IPS DF 6.9 (cell line): ENCODE data around the gene GPI.
"Not testable (repeated sequence)": the region's sequence is repeated elsewhere in the genome, so short reads cannot be mapped to it uniquely, and the experiment has no call there.

Experiments
- DNase-seq: peaks from one replicate; pipeline ENCODE4 v3.0.0-alpha.2; 2013; ENCODE audit warnings: low read depth, low spot score
- H3K27ac ChIP-seq: one replicate; pipeline ENCODE4 v1.5.1; 2013; ENCODE audit warnings: low read length, control low read depth
- H3K27me3 ChIP-seq: 2 replicates; pipeline ENCODE4 v1.6.1; 2013; ENCODE audit warnings: mild to moderate bottlenecking, low read length; ENCODE audit not compliant: control insufficient read depth, insufficient read depth
- H3K36me3 ChIP-seq: 2 replicates; pipeline ENCODE4 v1.6.1; 2013; ENCODE audit warnings: low read length; ENCODE audit not compliant: control insufficient read depth, insufficient read depth
- H3K4me1 ChIP-seq: 2 replicates; pipeline ENCODE4 v1.6.1; 2013; ENCODE audit warnings: low read length; ENCODE audit not compliant: control insufficient read depth, insufficient read depth
- H3K4me3 ChIP-seq: 2 replicates; pipeline ENCODE4 v1.5.1; 2013; ENCODE audit warnings: mild to moderate bottlenecking, low read length
- H3K9me3 ChIP-seq: 2 replicates; pipeline ENCODE4 v1.6.1; 2013; ENCODE audit warnings: low read length, inconsistent platforms; ENCODE audit not compliant: control insufficient read depth, insufficient read depth
- WGBS: extraction: QIAGEN DNeasy Blood & Tissue Kit; methylation state at CpG from one replicate; pipeline ENCODE4 v1.1.7; 2013; ENCODE audit warnings: mixed read lengths, missing lambda C conversion rate; ENCODE audit not compliant: insufficient read length, insufficient coverage; 5-methylcytosine and 5-hydroxymethylcytosine counted together

The GPI gene

DNA sequence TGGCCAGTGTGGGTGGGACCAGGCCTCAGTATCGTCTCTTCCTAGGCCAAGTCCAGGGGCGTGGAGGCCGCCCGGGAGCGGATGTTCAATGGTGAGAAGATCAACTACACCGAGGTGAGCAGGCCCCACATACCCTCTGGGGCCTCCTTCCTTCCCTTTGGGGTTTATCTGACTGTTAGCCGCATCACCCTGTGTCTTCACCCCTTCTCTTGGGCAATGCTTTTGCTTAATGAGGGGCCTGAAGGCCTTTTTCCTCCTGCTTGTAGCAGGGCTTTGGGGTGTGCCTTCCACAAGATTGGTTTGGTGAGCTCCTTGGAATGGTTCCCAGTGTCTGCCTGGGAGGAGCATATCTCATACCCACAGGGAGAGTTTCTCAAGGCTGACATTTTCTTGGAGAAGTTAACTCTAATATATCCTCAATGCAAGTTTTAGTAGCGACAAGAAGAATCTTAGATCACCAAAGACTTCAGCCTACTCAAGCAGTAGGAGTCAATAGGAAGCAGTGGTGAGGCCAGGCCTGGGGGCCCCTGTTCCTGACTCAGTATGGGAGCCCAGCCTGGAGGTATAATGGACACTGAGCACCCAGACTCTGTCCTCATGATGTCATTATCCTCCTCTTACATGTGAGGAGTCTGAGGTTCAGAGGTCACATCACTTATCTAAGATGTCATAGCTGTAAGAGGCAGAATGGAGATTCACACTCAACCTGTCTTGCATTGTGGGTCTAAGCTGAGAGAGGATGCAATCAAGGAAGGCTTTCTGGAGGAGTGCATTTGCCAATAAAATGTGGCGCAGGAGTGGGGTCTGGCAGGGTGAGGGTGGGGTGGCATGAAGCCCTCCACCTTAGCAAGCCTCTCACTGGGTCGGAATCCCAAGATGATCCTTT lies 2.0 kb downstream of the GPI start:
- DNase-seq: no peak
- Histone ChIP-seq H3K4me3 (no peak overlapping the region), H3K27ac (no peak overlapping the region), H3K27me3 (no peaks in the 10 kb centered on the region), H3K36me3 (peaks cover 29% of the 10 kb centered on the region), H3K9me3 (no peaks in the 10 kb centered on the region), H3K4me1 (peaks cover 3% of the 10 kb centered on the region)
- WGBS: no CpG with 5 or more reads among the region's 10 CpGs

DNA sequence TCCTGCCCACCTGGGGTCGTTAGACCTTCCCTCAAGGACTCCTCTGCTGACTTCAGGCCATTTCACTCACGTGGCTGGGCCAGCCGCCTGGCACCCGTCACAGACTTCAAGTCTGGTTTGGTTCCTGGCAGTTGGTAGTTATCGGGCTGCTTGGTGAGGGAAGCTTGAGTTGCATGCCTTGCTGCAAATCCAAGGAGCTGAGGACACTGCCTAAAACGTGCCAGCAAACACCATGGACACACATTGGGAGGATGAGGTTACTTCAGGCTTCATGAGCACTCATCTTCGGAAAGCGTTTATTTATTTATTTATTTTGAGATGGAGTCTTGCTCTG lies 2.6 kb downstream of the GPI start:
- Histone ChIP-seq H3K27me3 (no peaks in the 10 kb centered on the region), H3K36me3 (peaks cover 29% of the 10 kb centered on the region), H3K27ac (no peak overlapping the region), H3K4me1 (peaks cover 3% of the 10 kb centered on the region), H3K4me3 (no peak overlapping the region), H3K9me3 (no peaks in the 10 kb centered on the region)
- WGBS: no CpG with 5 or more reads among the region's 8 CpGs
- no peak for DNase-seq

DNA sequence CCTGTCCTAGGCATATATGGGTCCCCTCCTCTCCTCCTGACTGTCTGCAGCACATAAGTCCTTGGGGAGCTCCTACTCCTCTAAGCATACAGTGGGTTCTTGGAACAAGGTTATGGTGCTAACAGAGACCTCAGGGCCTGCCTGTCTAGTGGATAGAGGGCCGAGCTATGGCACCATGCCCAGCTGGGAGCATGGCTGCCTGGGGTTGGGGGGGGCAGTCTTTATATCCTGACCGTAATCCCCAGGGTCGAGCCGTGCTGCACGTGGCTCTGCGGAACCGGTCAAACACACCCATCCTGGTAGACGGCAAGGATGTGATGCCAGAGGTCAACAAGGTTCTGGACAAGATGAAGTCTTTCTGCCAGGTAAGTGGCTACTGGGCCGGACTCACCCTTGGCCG lies 3.3 kb downstream of the GPI start:
- no CpG with 5 or more reads among the region's 10 CpGs for WGBS
- no peak overlapping the region for H3K27ac ChIP-seq
- no peak for DNase-seq
- H3K9me3 ChIP-seq: no peaks in the 10 kb centered on the region
- H3K36me3 ChIP-seq: peaks cover 29% of the 10 kb centered on the region
- H3K27me3 ChIP-seq: no peaks in the 10 kb centered on the region
- peaks cover 3% of the 10 kb centered on the region for H3K4me1 ChIP-seq
- H3K4me3 ChIP-seq: no peak overlapping the region

DNA sequence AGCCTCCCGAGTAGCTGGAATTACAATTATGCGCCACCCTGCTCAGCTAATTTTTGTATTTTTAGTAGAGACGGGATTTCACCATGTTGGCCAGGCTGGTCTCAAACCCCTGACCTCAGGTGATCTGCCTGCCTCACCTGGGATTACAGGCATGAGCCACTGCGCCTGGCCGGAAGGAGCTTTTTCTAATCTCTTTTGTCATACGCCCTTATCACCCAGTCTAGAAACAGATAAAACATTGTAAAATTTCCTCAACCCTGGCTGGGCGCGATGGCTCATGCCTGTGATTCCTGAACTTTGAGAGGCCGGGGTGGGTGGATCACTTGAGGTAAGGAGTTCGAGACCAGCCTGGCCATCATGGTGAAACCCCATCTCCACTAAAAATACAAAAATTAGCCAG lies 4.2 kb downstream of the GPI start:
- H3K27me3 ChIP-seq, H3K4me3 ChIP-seq, DNase-seq, H3K9me3 ChIP-seq, H3K4me1 ChIP-seq, H3K27ac ChIP-seq: not testable (repeated sequence)
- WGBS: no CpG with 5 or more reads among the region's 10 CpGs
- H3K36me3 ChIP-seq: peaks cover 30% of the 10 kb centered on the region

DNA sequence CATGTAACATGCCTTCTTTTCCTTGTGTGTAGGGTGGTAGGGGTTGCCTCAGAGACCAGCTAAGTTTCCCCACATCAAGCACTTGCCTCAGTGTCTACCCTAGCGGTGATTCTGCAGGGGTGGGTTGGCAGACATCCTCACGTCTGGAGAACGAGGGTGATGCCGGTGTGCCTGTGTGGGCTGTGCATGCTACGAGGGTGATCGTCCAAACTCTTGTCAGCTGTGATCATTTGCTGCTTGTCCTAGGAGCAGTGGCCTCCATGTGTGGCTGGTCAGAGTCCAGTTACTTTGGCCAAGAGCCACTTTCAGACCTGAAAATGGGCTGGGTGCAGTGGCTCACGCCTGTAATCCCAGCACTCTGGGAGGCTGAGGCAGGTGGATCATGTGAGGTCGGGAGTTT lies 5.1 kb downstream of the GPI start:
- Histone ChIP-seq H3K4me1 (peaks cover 3% of the 10 kb centered on the region), H3K27ac (no peak overlapping the region), H3K36me3 (peaks cover 31% of the 10 kb centered on the region), H3K27me3 (no peaks in the 10 kb centered on the region), H3K9me3 (no peaks in the 10 kb centered on the region), H3K4me3 (no peak overlapping the region)
- no peak for DNase-seq
- WGBS: no CpG with 5 or more reads among the region's 8 CpGs

DNA sequence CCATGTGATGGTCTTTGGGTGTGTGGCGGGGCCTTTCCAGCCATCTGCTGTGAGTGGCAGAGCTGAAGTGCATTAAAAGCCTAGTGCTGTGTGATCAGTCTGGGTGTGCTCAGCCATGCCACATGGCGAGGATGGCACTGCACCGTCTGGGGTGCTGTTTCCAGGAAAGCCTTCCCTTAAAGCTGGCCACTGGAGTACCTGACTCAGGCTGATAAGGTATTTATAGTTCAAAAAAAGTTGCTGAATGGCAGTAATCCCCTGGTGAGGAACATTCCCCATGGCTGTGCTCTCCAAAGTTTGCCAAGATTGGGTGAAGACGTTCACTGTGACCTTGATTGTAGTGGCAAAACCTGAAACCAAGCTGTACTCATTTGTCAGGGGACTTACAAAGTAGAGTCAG lies 6.0 kb downstream of the GPI start:
- peaks cover 31% of the 10 kb centered on the region for H3K36me3 ChIP-seq
- H3K27ac ChIP-seq: no peak overlapping the region
- H3K27me3 ChIP-seq: no peaks in the 10 kb centered on the region
- H3K9me3 ChIP-seq: no peaks in the 10 kb centered on the region
- no peak overlapping the region for H3K4me3 ChIP-seq
- H3K4me1 ChIP-seq: peaks cover 3% of the 10 kb centered on the region
- no CpG with 5 or more reads among the region's 4 CpGs for WGBS
- DNase-seq: no peak

DNA sequence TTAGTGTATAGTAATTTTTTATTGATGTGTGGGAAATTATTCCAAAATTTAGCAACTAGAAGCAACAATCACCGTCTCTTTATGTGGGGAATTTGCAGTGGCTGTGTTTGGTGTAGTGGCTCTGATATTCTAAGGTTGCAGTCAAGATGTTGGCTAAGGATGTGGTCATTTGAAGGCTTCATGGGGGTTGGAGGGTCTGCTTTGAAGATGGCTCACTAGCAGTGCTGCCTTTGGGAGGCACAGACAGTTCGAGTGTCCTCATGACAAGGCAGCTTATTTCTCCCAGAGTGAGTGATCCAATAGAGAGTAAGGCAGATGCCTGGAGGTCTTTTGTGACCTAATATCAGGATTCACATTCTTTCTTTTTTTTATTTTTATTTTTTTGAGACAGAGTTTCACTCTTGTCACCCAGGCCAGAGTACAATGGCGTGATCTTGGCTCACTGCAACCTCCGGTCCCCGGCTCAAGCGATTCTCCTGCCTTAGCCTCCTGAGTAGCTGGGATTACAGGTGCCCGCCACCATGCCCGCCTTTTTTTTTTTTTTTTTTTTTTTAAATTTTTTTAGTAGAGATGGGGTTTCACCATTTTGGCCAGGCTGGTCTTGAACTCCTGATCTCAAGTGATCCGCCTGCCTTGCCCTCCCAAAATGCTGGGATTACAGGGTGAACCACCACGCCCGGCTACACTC lies 8.7 kb downstream of the GPI start:
- H3K27ac ChIP-seq: no peak overlapping the region
- H3K27me3 ChIP-seq: no peaks in the 10 kb centered on the region
- no CpG with 5 or more reads among the region's 11 CpGs for whole genome bisulfite sequencing
- H3K4me1 ChIP-seq: no peaks in the 10 kb centered on the region
- H3K4me3 ChIP-seq: no peak overlapping the region
- peaks cover 26% of the 10 kb centered on the region for H3K36me3 ChIP-seq
- DNase-seq: no peak
- no peaks in the 10 kb centered on the region for H3K9me3 ChIP-seq

DNA sequence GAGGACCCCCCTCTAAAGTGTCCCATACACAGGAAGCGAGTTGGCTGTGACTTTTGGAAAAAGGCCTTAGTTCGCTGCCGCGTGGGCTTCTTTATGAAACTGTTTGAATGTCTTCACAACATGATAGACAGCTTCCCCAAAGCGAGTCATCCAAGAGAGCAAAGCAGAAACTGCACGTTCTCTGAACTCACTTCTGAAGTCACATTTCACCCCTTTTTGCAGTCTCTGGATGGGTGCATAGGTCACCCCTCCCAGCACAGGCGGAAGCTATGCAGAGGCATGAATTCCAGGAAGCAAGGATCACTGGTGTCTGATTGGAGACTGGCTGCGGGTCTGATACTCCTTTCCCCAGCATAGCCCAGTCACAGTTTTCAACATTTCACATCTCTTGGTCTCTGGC lies 10.6 kb downstream of the GPI start:
- peaks cover 34% of the 10 kb centered on the region for H3K36me3 ChIP-seq
- WGBS: no CpG with 5 or more reads among the region's 8 CpGs

DNA sequence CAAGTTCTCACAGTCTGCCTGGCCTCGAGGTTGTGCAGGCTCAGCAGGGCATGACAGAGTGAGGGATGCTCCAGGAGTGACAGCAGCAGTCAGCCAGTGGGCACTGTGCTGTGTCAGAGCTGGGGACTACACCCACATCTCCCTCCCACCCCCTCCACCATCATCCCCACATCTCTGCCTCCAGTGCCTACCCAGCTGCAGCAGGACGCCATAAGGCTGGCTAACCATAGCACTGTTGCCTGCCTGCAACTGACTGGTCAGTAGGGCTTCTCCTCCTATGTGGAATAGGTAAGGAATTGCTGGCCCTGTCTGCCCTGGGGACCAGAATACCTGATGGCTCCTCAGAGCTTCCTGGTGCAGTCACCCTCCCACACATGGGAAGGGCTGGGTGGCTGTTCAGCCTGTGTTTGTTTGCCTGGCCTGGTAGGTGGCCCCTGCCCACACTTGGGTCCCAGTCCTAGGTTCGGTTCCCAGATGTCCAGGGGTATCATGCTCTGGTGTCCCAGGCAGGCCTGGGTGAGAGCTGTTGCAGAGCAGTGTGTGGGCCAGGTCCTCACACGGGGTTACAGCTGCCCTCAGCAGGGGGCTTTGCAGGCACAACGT lies 15.7 kb downstream of the GPI start:
- Histone ChIP-seq H3K9me3 (no peaks in the 10 kb centered on the region), H3K4me3 (no peak overlapping the region), H3K36me3 (peaks cover 65% of the 10 kb centered on the region), H3K27ac (no peak overlapping the region), H3K27me3 (no peaks in the 10 kb centered on the region), H3K4me1 (no peaks in the 10 kb centered on the region)
- no peak for DNase-seq
- WGBS: no CpG with 5 or more reads among the region's 5 CpGs

More for the DNA sequence above, 10.6 kb downstream of the GPI start:
- Histone ChIP-seq H3K27me3 (no peaks in the 10 kb centered on the region), H3K9me3 (no peaks in the 10 kb centered on the region), H3K4me3 (no peak overlapping the region), H3K4me1 (no peaks in the 10 kb centered on the region), H3K27ac (no peak overlapping the region)
- no peak for DNase-seq

DNA sequence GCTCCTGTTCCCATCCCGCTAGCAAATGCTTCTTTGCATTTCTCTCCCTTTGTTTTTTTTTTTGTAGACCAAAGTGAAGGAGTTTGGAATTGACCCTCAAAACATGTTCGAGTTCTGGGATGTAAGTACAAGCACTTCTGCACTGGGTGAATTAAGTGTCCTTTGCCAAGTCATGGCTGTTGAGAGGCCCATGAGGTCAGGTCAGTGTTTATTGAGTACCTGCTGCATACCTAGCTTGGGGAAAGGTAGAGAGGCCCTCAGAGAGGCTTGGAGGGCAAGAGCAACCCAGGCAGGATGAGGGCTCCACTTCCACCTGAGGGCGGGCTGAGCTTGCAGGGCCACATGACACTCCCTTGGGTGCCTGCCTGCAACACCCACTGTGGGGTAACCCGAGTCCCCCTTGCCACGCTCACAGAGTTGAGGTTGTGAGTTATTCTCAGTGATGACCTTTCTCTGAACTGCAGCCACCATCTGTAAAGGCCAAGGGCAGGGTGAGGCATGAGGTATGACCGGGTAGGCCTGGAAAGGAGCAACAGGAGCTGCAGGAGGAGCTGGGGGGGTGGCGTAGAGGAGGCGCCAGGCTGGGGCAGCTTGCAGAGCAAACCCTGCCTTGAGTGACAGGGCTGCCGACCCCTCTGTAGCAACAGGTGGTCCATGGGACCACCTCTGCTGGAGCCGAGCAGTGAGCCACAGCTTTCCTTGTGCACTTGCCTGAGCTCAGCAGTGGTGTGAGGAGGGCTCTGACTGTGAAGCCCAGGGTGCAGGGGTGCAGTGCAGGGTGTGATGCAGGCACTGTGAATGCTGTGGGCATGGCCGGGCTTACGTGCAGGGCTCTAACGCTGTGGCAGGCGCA lies 16.6 kb downstream of the GPI start:
- no CpG with 5 or more reads among the region's 14 CpGs for WGBS
- no peaks in the 10 kb centered on the region for H3K9me3 ChIP-seq
- no peaks in the 10 kb centered on the region for H3K27me3 ChIP-seq
- no peak overlapping the region for H3K27ac ChIP-seq
- H3K36me3 ChIP-seq: peaks cover 71% of the 10 kb centered on the region
- DNase-seq: no peak
- no peak overlapping the region for H3K4me3 ChIP-seq
- H3K4me1 ChIP-seq: no peaks in the 10 kb centered on the region
